GM10266 (cell line): Measurements from ENCODE around the gene SPOCK2.

Source experiments
- DNase-seq: peaks from one replicate; pipeline ENCODE4 v3.0.0; 2012; ENCODE audit errors: extremely low spot score
- TF ChIP-seq, protein P1 (sequence below): IDR thresholded peaks from 2 replicates; pipeline ENCODE4 v1.5.1; 2012; ENCODE audit warnings: mild to moderate bottlenecking, low read depth; ENCODE audit not compliant: control insufficient read depth, insufficient read depth; ENCODE audit errors: missing control alignments

The SPOCK2 gene

DNA sequence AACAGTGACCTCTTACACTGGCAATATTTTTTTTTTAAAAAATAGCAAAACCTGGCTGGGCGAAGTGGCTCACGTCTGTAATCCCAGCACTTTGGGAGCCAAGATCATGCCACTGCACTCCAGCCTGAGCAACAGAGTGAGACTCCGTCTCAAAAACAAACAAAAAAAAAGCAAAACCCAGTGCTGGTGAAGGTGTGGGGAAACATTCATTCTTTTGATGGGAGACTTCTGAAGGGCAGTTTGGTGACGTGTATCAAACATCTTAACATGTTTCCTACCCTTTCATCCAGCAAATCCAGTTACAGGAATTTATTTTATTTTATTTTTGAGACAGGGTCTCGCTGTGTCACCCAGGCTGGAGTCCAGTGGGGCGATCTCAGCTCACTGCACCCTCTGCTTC, 66.1 kb downstream of the SPOCK2 start:
- no peak for DNase-seq
- TF ChIP-seq, protein P1, sequence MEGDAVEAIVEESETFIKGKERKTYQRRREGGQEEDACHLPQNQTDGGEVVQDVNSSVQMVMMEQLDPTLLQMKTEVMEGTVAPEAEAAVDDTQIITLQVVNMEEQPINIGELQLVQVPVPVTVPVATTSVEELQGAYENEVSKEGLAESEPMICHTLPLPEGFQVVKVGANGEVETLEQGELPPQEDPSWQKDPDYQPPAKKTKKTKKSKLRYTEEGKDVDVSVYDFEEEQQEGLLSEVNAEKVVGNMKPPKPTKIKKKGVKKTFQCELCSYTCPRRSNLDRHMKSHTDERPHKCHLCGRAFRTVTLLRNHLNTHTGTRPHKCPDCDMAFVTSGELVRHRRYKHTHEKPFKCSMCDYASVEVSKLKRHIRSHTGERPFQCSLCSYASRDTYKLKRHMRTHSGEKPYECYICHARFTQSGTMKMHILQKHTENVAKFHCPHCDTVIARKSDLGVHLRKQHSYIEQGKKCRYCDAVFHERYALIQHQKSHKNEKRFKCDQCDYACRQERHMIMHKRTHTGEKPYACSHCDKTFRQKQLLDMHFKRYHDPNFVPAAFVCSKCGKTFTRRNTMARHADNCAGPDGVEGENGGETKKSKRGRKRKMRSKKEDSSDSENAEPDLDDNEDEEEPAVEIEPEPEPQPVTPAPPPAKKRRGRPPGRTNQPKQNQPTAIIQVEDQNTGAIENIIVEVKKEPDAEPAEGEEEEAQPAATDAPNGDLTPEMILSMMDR: no peak

GRCh38 chr10:72020914-72021809, 67.2 kb downstream of the SPOCK2 start:
- TF ChIP-seq, protein P1: no peak
- DNase-seq: no peak

GRCh38 chr10:72019085-72019876, 69.1 kb downstream of the SPOCK2 start:
- no peak for DNase-seq
- TF ChIP-seq, protein P1: no peak

DNA sequence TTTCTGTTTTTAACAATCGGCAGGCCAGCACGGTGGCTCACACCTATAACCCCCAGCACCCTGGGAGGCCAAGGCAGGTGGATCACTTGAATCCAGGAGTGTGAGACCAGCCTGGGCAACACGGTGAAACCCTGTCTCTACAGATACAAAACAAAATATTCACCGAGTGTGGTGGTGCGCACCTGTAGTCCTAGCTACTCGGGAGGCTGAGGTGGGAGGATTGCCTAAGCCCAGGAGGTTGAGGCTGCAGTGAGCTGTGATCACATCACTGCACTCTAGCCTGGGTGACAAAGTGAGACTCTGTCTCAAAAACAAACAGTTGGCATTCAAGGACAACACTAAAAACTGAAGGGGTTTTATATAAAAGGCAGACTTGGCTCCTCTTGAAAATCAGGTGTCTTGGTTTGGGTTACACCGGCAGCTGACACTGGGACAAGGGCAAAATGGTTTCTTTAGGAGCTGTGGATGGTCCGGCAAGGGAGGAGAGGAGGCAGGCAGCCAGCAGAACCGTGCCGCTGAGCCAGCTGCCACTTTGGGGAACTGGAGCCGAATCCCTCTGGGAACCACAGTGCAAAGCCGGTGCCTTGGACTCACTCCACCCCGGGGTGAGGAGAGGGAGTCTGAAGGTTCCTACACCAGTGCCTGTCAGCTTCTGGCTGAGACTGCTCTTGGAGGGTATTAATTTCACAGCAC, 71.6 kb downstream of the SPOCK2 start:
- TF ChIP-seq, protein P1: no peak
- no peak for DNase-seq

DNA sequence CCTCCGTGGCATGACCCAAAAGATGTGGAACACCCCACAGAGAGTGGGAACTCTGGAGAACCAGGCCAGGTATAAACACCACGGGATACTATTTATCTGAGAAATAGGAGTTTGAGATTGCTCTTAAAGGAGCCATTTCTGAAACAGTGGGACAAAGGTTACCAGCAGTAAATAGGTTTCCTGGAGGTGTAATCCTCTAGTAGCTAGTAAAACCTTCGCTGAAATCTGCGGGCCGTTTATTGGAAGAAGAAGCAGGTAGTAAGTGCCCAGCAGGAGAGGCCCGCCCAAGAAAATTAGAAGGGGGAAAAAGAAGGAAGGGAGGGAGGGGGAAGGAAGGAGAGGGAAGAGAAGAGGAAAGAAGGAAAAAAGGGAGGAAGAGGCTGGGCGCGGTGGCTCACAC, 72.5 kb downstream of the SPOCK2 start:
- DNase-seq: no peak
- TF ChIP-seq, protein P1: no peak

- no peak for DNase-seq
- TF ChIP-seq, protein P1: no peak
These were observed 73.4 kb downstream of the SPOCK2 start for GRCh38 chr10:72014785-72015480.
